Glutamatergic neuron (in vitro differentiated cells): ENCODE data around the gene SPTLC2. TPM values are rescaled to one million over a fixed set of nuclear protein-coding genes. Genes with fewer than 3 reads are reported as not detected.
A peak's percentile ranks its signal among the peaks of the same experiment; 100 is the strongest.

Source experiments
- DNase-seq: peaks from one replicate; pipeline ENCODE4 v3.0.0; 2022
- H3K27ac Mint-ChIP-seq: one replicate; pipeline ENCODE4 v1.8.0; 2020; ENCODE audit warnings: mild to moderate bottlenecking, mixed read lengths, inconsistent platforms; ENCODE audit not compliant: unreplicated experiment
- H3K27me3 Mint-ChIP-seq: one replicate; pipeline ENCODE4 v1.8.0; 2020; ENCODE audit warnings: mild to moderate bottlenecking, moderate library complexity, mixed read lengths, inconsistent platforms; ENCODE audit not compliant: unreplicated experiment
- H3K36me3 Mint-ChIP-seq: one replicate; pipeline ENCODE4 v1.8.0; 2020; ENCODE audit warnings: mild to moderate bottlenecking, mixed read lengths, inconsistent platforms; ENCODE audit not compliant: unreplicated experiment
- H3K4me1 Mint-ChIP-seq: one replicate; pipeline ENCODE4 v1.8.0; 2020; ENCODE audit warnings: mild to moderate bottlenecking, low read depth, mixed read lengths, inconsistent platforms; ENCODE audit not compliant: unreplicated experiment
- H3K4me3 Mint-ChIP-seq: one replicate; pipeline ENCODE4 v1.8.0; 2020; ENCODE audit warnings: mild to moderate bottlenecking, mixed read lengths, inconsistent platforms; ENCODE audit not compliant: unreplicated experiment
- H3K9me3 Mint-ChIP-seq: one replicate; pipeline ENCODE4 v1.8.0; 2020; ENCODE audit warnings: mild to moderate bottlenecking, moderate library complexity, mixed read lengths, inconsistent platforms; ENCODE audit not compliant: unreplicated experiment
- CTCF ChIP-seq: fragments of 200-600 bp; sonication (generic); IDR thresholded peaks from one replicate; pipeline ENCODE4 v1.5.0; 2021; ENCODE audit not compliant: partially characterized antibody, unreplicated experiment
- total RNA-seq: library from RNA; stranded (reverse); fragmentation: NEBNext Ultra II Directional; extraction: Animal tissue kit (Norgen Biotek cat#: 25700); gene quantifications from one replicate; pipeline ENCODE4 v1.2.1, GENCODE V29; 2021; ENCODE audit not compliant: unreplicated experiment

The SPTLC2 gene
- total RNA-seq, 1 donor from 2014 or later, result 33.9 TPM

GRCh38 chr14:77559381-77559780 lies 57.1 kb downstream of the SPTLC2 start:
- Mint-ChIP-seq H3K9me3 (no peaks in the 10 kb centered on the region), H3K36me3 (no peaks in the 10 kb centered on the region), H3K4me1 (no peaks in the 10 kb centered on the region), H3K27me3 (no peaks in the 10 kb centered on the region), H3K4me3 (no peak overlapping the region), H3K27ac (no peak overlapping the region)
- no peak for TF ChIP-seq CTCF
- DNase-seq, result no peak

GRCh38 chr14:77557391-77557790 lies 59.0 kb downstream of the SPTLC2 start:
- no peak overlapping the region for H3K27ac Mint-ChIP-seq
- no peak for DNase-seq
- TF ChIP-seq CTCF, result no peak
- no peaks in the 10 kb centered on the region for H3K4me1 Mint-ChIP-seq
- no peaks in the 10 kb centered on the region for H3K9me3 Mint-ChIP-seq
- no peaks in the 10 kb centered on the region for H3K27me3 Mint-ChIP-seq
- H3K4me3 Mint-ChIP-seq, result no peak overlapping the region
- H3K36me3 Mint-ChIP-seq, result no peaks in the 10 kb centered on the region

GRCh38 chr14:77556946-77557345 lies 59.5 kb downstream of the SPTLC2 start:
- Mint-ChIP-seq H3K9me3 (no peaks in the 10 kb centered on the region), H3K4me3 (no peak overlapping the region)

GRCh38 chr14:77554816-77555599 lies 61.4 kb downstream of the SPTLC2 start:
- TF ChIP-seq CTCF, result no peak
- no peak overlapping the region for H3K4me3 Mint-ChIP-seq
- no peaks in the 10 kb centered on the region for H3K9me3 Mint-ChIP-seq
- H3K4me1 Mint-ChIP-seq, result no peaks in the 10 kb centered on the region
- peak overlapping the region; percentile 38 for H3K27ac Mint-ChIP-seq
- H3K36me3 Mint-ChIP-seq, result no peaks in the 10 kb centered on the region
- DNase-seq, result no peak
- H3K27me3 Mint-ChIP-seq, result no peaks in the 10 kb centered on the region

More at GRCh38 chr14:77556946-77557345, 59.5 kb downstream of the SPTLC2 start:
- Mint-ChIP-seq H3K27ac (no peak overlapping the region), H3K36me3 (no peaks in the 10 kb centered on the region), H3K27me3 (no peaks in the 10 kb centered on the region), H3K4me1 (no peaks in the 10 kb centered on the region)
- no peak for TF ChIP-seq CTCF
- no peak for DNase-seq

GRCh38 chr14:77554207-77554606 lies 62.2 kb downstream of the SPTLC2 start:
- H3K4me1 Mint-ChIP-seq, result no peaks in the 10 kb centered on the region
- H3K27ac Mint-ChIP-seq, result no peak overlapping the region
- H3K9me3 Mint-ChIP-seq, result no peaks in the 10 kb centered on the region
- no peaks in the 10 kb centered on the region for H3K36me3 Mint-ChIP-seq
- H3K4me3 Mint-ChIP-seq, result no peak overlapping the region
- DNase-seq, result no peak
- H3K27me3 Mint-ChIP-seq, result no peaks in the 10 kb centered on the region
- TF ChIP-seq CTCF, result no peak
